ENCODE results near the gene COL26A1.

The COL26A1 gene

GRCh38 chr7:101373812-101374614 lies 11.3 kb downstream of the COL26A1 start:
- DNase-seq (ENCODE audit: low read depth), result no peak

DNA sequence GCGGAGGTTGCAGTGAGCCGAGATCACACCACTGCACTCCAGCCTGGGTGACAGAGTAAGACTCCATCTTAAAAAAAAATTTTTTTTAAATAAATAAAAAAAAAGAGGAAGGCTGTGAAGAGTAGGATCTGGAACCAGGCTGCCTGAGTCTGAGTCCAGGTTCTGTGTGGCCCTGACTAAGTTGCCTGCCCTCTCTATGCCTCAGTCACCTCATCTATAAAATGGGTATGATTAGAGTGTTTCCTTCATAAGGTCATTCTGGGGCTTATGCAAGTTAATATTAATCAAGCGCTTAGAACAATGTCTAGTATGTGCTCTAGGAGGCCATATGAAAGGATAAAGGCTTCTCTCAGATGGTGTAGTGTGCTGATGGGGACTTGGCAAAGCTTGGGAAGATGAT lies 12.3 kb downstream of the COL26A1 start:
- DNase-seq (ENCODE audit: low read depth), result no peak

DNA sequence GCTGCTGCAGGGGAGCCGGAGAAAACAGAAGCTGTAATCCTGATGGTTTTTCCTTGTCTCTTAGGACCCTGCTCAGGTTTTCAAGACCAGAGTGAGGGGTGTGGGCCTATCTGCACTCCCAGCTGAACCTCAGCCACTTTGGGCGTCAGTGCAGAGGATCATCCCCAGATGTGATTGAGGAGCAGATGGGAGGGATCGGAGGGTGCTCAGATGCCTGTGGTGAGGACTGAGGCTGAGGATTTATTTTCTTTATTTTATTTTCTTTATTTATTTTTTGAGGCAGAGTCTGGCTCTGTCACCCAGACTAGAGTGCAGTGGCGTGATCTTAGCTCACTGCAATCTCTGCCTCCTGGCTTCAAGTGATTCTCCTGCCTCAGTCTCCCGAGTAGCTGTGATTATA lies 13.9 kb downstream of the COL26A1 start:
- DNase-seq (ENCODE audit: low read depth), result no peak

GRCh38 chr7:101377189-101377736 lies 14.6 kb downstream of the COL26A1 start:
- DNase-seq (ENCODE audit: low read depth), result no peak

DNA sequence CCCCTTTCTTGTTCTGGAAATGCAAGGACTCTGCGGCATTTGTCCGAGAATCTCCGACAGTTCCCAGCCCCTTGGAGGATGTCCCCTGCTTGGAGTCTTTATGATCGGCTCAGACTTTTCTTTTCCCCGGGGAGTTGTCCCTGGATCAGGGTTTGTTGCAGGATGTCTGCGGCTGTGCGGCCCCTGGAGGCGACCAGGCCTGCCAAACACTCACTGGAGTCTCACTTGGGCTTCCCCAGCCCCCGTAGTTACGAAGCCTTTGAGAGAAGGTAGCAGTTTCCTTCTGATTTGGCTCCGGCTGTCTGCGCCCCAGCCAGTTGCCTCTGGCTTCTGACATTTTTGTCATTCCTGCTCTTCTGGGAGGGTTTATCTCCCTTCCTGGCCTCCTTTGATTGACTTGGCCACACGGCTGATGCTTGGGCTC lies 16.1 kb downstream of the COL26A1 start:
- DNase-seq (ENCODE audit: low read depth), result no peak

- no peak for DNase-seq (ENCODE audit: low read depth)
Measured at GRCh38 chr7:101379302-101379701, 16.6 kb downstream of the COL26A1 start.

- DNase-seq (ENCODE audit: low read depth), result no peak
Measured at GRCh38 chr7:101381549-101382111, 19.0 kb downstream of the COL26A1 start.

DNA sequence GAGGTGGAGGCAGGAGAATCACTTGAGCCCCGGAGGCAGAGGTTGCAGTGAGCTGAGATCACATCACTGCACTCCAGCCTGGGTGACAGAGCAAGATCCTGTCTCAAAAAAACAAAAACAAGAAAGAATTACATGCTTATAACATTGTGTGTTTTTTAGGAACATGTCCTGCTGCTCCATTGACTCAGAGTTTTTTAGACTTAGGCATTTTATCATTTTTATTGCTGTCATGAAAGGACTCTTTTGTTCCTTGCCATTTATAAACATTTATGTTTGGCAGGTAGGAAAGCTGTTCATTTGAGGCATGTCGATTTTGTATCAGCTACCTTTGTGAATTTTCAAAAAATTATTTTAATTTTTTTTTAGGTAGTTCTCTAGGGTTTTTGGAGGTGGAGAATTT lies 20.3 kb downstream of the COL26A1 start:
- no peak for DNase-seq (ENCODE audit: low read depth)

GRCh38 chr7:101386177-101386557 lies 23.5 kb downstream of the COL26A1 start:
- DNase-seq (ENCODE audit: low read depth), result no peak

- no peak for DNase-seq (ENCODE audit: low read depth)
Measured at GRCh38 chr7:101386558-101387231, 24.0 kb downstream of the COL26A1 start.

DNA sequence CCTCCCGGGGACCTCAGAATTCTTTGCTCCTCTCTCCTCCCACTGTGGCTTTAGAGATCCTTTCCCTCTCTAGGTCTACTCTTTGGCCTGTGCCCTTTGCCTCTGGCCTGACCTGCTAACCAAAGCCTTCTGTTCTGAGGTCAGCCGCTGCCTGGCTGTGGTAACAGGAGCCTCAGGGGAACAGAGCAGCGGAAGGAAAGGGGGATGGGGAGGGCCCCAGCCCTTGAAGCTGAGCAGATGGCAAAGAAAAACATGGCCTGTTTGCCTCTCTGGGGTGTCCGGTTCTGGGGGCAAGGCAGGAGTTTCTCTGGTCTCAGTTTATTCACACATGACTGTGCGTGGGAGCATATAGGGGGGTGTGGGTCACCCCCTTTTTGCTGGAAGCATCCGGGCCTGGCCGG lies 28.2 kb downstream of the COL26A1 start:
- no peak for DNase-seq (ENCODE audit: low read depth)

- no peak for DNase-seq (ENCODE audit: low read depth)
Measured at GRCh38 chr7:101391991-101392390, 29.3 kb downstream of the COL26A1 start.

GRCh38 chr7:101393865-101394264 lies 31.2 kb downstream of the COL26A1 start:
- DNase-seq (ENCODE audit: low read depth), result no peak

- no peak for DNase-seq (ENCODE audit: low read depth)
Measured at GRCh38 chr7:101395376-101395775, 32.7 kb downstream of the COL26A1 start.

GRCh38 chr7:101397243-101397642 lies 34.6 kb downstream of the COL26A1 start:
- no peak for DNase-seq (ENCODE audit: low read depth)

GRCh38 chr7:101397770-101398324 lies 35.2 kb downstream of the COL26A1 start:
- DNase-seq (ENCODE audit: low read depth), result no peak

GRCh38 chr7:101398396-101399289 lies 36.0 kb downstream of the COL26A1 start:
- DNase-seq (ENCODE audit: low read depth), result no peak

DNA sequence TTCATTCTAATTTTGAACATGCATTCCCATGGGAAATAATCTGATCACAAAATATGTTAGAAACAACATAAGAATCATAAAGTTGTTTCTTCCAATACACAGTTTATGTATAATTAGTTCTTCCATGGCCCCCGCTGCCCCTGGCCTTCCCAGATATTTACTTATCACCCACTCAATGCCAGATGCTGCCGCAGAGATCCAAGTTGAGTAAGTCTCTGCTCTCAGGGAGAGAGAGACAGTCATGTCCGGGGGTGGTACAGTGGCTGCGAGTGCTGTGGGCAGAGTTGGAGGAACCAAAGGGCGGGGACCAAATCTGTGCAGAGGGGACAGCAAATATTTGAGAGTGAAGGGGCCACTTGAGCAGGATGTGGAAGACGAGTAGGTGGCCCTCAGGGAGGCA lies 37.1 kb downstream of the COL26A1 start:
- DNase-seq (ENCODE audit: low read depth), result no peak

DNA sequence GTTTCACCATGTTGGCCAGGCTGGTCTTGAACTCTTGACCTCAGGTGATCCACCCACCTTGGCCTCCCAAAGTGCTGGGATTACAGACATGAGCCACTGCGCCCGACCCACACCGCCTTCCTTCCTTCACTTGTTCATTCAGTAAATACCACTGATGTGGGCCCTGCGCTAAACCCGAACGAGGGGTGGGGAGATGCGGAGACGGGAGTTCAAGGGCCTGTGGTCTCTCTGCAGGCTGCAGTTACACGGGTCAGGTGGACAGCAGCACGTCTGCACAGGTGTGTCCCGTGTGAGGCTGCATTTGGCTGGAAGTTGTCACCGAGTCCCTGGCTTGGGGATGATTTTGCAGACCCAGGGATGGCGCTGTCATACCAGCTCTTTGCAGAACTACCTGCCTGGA lies 38.1 kb downstream of the COL26A1 start:
- no peak for DNase-seq (ENCODE audit: low read depth)

DNA sequence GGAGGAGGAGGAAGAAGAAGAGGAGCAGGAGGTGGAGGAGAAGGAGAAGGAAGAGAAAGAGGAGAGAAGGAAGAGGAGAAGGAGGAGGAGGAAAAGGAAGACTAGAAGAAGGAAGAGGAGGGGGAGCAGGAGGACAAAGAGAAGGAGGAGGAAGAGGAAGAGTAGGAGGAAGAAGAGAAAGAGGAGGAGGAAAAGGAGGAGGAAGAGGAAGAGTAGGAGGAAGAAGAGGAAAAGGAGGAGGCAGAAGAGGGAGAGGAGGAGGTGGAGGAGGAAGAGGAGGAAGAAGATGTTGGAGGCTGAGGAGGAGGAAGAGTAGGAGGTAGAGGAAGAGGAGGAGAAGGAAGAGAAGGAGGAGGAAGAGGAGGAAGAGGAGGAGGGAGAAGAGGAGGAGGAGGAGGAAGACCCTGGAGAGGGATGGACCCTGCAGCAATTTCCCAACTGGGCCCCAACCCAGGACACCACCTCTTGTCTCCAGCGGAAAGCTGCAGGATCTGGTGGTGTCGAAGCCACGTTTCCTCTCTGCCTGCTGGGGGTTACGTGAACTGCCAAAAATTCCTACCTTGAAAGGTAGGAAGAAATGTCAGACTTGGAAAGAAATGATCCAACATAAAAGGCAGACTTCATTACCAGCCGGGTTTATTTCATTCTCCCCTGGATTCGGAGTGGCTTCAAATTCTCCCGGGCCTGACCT lies 38.9 kb downstream of the COL26A1 start:
- DNase-seq (ENCODE audit: low read depth), result no peak
